Measurements from ENCODE around the gene ZNF816. TPM values are rescaled to one million over a fixed set of nuclear protein-coding genes. Genes with fewer than 3 reads are reported as not detected.

Gene ZNF816
- total and polyA plus RNA-seq, 12 donors, result 1.6 to 11.8 (median 5.2) TPM

DNA sequence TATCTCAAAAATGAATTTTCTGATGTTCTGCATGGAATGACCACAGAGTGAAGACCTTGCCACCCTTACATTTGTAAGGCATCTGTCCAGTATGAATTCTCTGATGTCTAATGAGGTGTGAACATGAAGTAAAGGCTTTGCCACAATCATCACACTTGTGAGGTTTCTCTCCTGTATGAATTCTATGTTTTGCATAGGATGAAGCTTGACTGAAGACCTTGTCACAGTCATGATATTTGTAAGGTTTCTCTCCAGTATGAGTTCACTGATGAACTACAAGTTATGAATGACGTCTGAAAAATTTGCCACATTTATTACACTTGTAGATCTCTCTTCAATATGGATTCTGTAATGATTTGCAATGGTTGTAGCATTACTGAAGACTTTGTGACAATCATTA lies 13.3 kb downstream of the ZNF816 start:
- peaks cover 0 to 6% (median 0%) of the 10 kb centered on the region in 9 donors for H3K4me1 ChIP-seq
- peaks cover 5 to 63% (median 42%) of the 10 kb centered on the region in 9 donors for H3K36me3 ChIP-seq
- WGBS, 2 donors, result 0 to 100% methylated on average over 1 of the region's 1 CpG
- intact Hi-C loops (cut with DNase I), result no loop called here
- no peak overlapping the region for H3K4me3 ChIP-seq
- TF ChIP-seq, protein P1, sequence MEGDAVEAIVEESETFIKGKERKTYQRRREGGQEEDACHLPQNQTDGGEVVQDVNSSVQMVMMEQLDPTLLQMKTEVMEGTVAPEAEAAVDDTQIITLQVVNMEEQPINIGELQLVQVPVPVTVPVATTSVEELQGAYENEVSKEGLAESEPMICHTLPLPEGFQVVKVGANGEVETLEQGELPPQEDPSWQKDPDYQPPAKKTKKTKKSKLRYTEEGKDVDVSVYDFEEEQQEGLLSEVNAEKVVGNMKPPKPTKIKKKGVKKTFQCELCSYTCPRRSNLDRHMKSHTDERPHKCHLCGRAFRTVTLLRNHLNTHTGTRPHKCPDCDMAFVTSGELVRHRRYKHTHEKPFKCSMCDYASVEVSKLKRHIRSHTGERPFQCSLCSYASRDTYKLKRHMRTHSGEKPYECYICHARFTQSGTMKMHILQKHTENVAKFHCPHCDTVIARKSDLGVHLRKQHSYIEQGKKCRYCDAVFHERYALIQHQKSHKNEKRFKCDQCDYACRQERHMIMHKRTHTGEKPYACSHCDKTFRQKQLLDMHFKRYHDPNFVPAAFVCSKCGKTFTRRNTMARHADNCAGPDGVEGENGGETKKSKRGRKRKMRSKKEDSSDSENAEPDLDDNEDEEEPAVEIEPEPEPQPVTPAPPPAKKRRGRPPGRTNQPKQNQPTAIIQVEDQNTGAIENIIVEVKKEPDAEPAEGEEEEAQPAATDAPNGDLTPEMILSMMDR (IDR thresholded peaks at IDR 0.05), result no peak
- no peaks in the 10 kb centered on the region for H3K27me3 ChIP-seq
- no peak for ATAC-seq
- no peak overlapping the region for H3K27ac ChIP-seq
- DNase-seq, result no peak
- peaks cover 0 to 85% (median 30%) of the 10 kb centered on the region in 11 donors for H3K9me3 ChIP-seq

- WGBS, 2 donors, result 80 to 88% methylated on average over 13 of the region's 13 CpGs
- H3K36me3 ChIP-seq, result peaks cover 5 to 53% (median 36%) of the 10 kb centered on the region in 9 donors
- intact Hi-C loops (cut with DNase I), result no loop called here
Observed at GRCh38 chr19:52948025-52948770, 14.5 kb downstream of the ZNF816 start.

DNA sequence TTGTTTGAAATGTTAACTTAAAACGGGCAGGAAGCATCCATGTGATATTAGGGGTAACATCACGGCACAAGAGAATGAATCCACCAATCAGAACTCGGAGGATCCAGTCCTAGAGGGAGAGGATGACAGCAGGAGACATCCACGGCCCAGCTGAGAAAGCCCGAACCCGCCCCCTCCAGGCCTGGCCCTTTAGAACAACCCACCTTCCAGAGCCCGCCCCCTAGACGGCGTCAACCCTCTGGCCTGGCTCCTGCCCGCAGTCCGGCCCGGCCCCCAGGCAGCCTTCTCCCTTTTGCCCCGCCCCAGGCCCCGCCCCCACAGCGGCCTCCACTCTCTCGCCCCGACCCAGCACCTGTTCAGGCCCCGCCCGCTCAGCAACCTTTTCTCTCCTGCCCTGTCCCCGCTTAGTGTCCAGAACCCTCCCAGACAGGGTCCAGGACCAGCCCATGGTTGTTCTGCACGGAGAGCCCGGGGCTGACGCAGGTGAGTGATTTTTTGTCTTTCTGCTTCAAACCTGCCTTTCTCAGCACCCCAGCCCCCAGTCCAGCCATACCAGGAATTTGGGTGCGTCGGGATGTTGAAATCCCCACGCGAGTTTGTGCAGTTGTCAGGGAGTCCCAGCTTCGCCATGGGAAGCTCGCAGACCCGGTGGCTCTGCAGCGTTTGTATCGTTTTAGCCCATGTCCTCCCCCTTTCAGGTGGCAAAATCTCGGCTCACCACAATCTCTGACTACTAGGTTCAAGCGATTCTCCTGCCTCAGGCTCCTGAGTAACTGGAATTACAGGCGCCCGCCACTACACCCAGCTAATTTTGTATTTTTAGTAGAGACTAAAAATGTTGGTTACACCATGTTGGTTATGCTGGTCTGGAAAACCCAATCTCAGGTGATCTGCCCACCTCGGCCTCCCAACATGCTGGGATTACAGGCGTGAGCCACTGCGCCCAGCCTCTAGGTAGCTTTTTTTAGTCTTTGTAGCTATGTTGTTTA lies 16.1 kb downstream of the ZNF816 start:
- ATAC-seq, result peak in 5 of 8 donors; percentile 50 to 80 (median 67)
- peaks cover 0 to 62% (median 30%) of the 10 kb centered on the region in 11 donors for H3K9me3 ChIP-seq
- peak in 1 of 2 donors; percentile 18 for DNase-seq
- H3K4me3 ChIP-seq, result peak overlapping the region in 3 of 10 donors; percentile 14 to 41 (median 35)
- H3K27ac ChIP-seq, result peak overlapping the region in 1 of 10 donors; percentile 28
- intact Hi-C loops (cut with DNase I), result no loop called here
- H3K4me1 ChIP-seq, result peaks cover 0 to 15% (median 9%) of the 10 kb centered on the region in 9 donors
- peaks cover 4 to 37% (median 21%) of the 10 kb centered on the region in 9 donors for H3K36me3 ChIP-seq
- H3K27me3 ChIP-seq, result no peaks in the 10 kb centered on the region
- WGBS, 2 donors, result 23 to 33% methylated on average over 39 of the region's 39 CpGs
- TF ChIP-seq, protein P1 (IDR thresholded peaks at IDR 0.05), result no peak

More at GRCh38 chr19:52948025-52948770, 14.5 kb downstream of the ZNF816 start:
- Histone ChIP-seq H3K27me3 (no peaks in the 10 kb centered on the region), H3K4me3 (no peak overlapping the region), H3K9me3 (peaks cover 0 to 77% (median 30%) of the 10 kb centered on the region in 11 donors), H3K4me1 (peaks cover 0 to 11% (median 3%) of the 10 kb centered on the region in 9 donors), H3K27ac (no peak overlapping the region)
- ATAC-seq (no peak), DNase-seq (no peak)
- TF ChIP-seq, protein P1 (IDR thresholded peaks at IDR 0.05), result no peak

Data from heart right ventricle (tissue), 16 donors.